ENCODE measurements around the gene GSTO1. TPM values are rescaled to one million over a fixed set of nuclear protein-coding genes. Genes with fewer than 3 reads are reported as not detected.

The GSTO1 gene
- total and polyA plus RNA-seq, 2 of the 13 experiments (the other 11 are each of a cell fraction or from before 2014, with no cell fraction given): 228 to 300 TPM

DNA sequence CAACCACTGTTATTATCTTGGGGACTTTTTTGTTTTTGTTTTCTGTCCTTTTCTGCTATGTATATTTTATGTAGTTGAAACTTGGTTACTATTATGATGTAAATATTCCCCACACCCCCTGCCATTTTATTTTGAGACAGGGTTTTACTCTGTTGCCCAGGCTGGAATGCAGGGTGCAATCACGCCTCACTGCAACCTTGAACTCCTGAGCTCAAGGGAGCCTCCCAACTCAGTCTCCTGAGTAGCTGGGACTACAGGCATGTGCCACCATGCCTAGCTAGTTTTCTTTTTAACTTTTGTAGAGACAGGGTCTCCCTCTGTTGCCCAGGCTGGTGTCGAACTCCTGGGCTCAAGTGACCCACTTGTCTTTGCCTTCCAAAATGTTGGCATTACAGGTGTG, 32.2 kb downstream of the GSTO1 start (continued):
- no peak for TF ChIP-seq CC2D1A (CRISPR knock-in tag; IDR thresholded peaks at IDR 0.05)
- TF ChIP-seq, protein P1, sequence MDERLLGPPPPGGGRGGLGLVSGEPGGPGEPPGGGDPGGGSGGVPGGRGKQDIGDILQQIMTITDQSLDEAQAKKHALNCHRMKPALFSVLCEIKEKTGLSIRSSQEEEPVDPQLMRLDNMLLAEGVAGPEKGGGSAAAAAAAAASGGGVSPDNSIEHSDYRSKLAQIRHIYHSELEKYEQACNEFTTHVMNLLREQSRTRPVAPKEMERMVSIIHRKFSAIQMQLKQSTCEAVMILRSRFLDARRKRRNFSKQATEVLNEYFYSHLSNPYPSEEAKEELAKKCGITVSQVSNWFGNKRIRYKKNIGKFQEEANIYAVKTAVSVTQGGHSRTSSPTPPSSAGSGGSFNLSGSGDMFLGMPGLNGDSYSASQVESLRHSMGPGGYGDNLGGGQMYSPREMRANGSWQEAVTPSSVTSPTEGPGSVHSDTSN (CRISPR knock-in tag; IDR thresholded peaks at IDR 0.05): no peak
- no peak for TF ChIP-seq SIX1 (CRISPR knock-in tag; IDR thresholded peaks at IDR 0.05; ENCODE audit: borderline replicate concordance)
- TF ChIP-seq SMARCE1 (IDR thresholded peaks at IDR 0.05; ENCODE audit: borderline replicate concordance): no peak
- TF ChIP-seq ZNF331 (CRISPR knock-in tag; IDR thresholded peaks at IDR 0.05): peak; percentile 23; the same call in 1 of the 2 replicates
- TF ChIP-seq ZMYM2 (CRISPR knock-in tag; IDR thresholded peaks at IDR 0.05): 0 out of 2 replicates have a peak, but pooled peaks have one; percentile 17
- TF ChIP-seq HDAC2 (CRISPR knock-in tag; IDR thresholded peaks at IDR 0.05): peak; percentile 55; the same call in 1 of the 2 replicates
- peak; percentile 90 for TF ChIP-seq SALL1 (CRISPR knock-in tag; IDR thresholded peaks at IDR 0.05)
- TF ChIP-seq EZH2 (conservative IDR thresholded peaks at IDR 0.05; ENCODE audit: low read depth, low read length): no peak
- TF ChIP-seq ZNF121 (CRISPR knock-in tag; IDR thresholded peaks at IDR 0.05): peak; percentile 95
- TF ChIP-seq ISL2 (CRISPR knock-in tag; IDR thresholded peaks at IDR 0.05): 0 out of 2 replicates have a peak, but pooled peaks have one; percentile 12
- 0 out of 2 replicates have a peak, but pooled peaks have one; percentile 30 for TF ChIP-seq DMAP1 (CRISPR knock-in tag; IDR thresholded peaks at IDR 0.05)
- no peak for TF ChIP-seq ZNF75D (CRISPR knock-in tag; IDR thresholded peaks at IDR 0.05; ENCODE audit: borderline replicate concordance)
- no peak for TF ChIP-seq ZNF629 (CRISPR knock-in tag; conservative IDR thresholded peaks at IDR 0.05)
- TF ChIP-seq, protein P2, sequence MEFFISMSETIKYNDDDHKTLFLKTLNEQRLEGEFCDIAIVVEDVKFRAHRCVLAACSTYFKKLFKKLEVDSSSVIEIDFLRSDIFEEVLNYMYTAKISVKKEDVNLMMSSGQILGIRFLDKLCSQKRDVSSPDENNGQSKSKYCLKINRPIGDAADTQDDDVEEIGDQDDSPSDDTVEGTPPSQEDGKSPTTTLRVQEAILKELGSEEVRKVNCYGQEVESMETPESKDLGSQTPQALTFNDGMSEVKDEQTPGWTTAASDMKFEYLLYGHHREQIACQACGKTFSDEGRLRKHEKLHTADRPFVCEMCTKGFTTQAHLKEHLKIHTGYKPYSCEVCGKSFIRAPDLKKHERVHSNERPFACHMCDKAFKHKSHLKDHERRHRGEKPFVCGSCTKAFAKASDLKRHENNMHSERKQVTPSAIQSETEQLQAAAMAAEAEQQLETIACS (CRISPR knock-in tag; IDR thresholded peaks at IDR 0.05): no peak
- no peak for TF ChIP-seq ZBTB7A (CRISPR knock-in tag; IDR thresholded peaks at IDR 0.05)
- TF ChIP-seq ZNF136 (CRISPR knock-in tag; IDR thresholded peaks at IDR 0.05; ENCODE audit: low read depth): no peak
- TF ChIP-seq, protein P3, sequence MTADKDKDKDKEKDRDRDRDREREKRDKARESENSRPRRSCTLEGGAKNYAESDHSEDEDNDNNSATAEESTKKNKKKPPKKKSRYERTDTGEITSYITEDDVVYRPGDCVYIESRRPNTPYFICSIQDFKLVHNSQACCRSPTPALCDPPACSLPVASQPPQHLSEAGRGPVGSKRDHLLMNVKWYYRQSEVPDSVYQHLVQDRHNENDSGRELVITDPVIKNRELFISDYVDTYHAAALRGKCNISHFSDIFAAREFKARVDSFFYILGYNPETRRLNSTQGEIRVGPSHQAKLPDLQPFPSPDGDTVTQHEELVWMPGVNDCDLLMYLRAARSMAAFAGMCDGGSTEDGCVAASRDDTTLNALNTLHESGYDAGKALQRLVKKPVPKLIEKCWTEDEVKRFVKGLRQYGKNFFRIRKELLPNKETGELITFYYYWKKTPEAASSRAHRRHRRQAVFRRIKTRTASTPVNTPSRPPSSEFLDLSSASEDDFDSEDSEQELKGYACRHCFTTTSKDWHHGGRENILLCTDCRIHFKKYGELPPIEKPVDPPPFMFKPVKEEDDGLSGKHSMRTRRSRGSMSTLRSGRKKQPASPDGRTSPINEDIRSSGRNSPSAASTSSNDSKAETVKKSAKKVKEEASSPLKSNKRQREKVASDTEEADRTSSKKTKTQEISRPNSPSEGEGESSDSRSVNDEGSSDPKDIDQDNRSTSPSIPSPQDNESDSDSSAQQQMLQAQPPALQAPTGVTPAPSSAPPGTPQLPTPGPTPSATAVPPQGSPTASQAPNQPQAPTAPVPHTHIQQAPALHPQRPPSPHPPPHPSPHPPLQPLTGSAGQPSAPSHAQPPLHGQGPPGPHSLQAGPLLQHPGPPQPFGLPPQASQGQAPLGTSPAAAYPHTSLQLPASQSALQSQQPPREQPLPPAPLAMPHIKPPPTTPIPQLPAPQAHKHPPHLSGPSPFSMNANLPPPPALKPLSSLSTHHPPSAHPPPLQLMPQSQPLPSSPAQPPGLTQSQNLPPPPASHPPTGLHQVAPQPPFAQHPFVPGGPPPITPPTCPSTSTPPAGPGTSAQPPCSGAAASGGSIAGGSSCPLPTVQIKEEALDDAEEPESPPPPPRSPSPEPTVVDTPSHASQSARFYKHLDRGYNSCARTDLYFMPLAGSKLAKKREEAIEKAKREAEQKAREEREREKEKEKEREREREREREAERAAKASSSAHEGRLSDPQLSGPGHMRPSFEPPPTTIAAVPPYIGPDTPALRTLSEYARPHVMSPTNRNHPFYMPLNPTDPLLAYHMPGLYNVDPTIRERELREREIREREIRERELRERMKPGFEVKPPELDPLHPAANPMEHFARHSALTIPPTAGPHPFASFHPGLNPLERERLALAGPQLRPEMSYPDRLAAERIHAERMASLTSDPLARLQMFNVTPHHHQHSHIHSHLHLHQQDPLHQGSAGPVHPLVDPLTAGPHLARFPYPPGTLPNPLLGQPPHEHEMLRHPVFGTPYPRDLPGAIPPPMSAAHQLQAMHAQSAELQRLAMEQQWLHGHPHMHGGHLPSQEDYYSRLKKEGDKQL (CRISPR knock-in tag; IDR thresholded peaks at IDR 0.05; ENCODE audit: low read depth): no peak
- no peak for TF ChIP-seq FOXK2 (IDR thresholded peaks at IDR 0.05)
- TF ChIP-seq PHF5A (CRISPR knock-in tag; IDR thresholded peaks at IDR 0.05; ENCODE audit: low read depth, unreplicated experiment): no peak
- TF ChIP-seq, protein P4, sequence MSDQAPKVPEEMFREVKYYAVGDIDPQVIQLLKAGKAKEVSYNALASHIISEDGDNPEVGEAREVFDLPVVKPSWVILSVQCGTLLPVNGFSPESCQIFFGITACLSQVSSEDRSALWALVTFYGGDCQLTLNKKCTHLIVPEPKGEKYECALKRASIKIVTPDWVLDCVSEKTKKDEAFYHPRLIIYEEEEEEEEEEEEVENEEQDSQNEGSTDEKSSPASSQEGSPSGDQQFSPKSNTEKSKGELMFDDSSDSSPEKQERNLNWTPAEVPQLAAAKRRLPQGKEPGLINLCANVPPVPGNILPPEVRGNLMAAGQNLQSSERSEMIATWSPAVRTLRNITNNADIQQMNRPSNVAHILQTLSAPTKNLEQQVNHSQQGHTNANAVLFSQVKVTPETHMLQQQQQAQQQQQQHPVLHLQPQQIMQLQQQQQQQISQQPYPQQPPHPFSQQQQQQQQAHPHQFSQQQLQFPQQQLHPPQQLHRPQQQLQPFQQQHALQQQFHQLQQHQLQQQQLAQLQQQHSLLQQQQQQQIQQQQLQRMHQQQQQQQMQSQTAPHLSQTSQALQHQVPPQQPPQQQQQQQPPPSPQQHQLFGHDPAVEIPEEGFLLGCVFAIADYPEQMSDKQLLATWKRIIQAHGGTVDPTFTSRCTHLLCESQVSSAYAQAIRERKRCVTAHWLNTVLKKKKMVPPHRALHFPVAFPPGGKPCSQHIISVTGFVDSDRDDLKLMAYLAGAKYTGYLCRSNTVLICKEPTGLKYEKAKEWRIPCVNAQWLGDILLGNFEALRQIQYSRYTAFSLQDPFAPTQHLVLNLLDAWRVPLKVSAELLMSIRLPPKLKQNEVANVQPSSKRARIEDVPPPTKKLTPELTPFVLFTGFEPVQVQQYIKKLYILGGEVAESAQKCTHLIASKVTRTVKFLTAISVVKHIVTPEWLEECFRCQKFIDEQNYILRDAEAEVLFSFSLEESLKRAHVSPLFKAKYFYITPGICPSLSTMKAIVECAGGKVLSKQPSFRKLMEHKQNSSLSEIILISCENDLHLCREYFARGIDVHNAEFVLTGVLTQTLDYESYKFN (CRISPR knock-in tag; conservative IDR thresholded peaks at IDR 0.05): peak; percentile 69
- peak; percentile 64 for TF ChIP-seq GATAD2A (CRISPR knock-in tag; IDR thresholded peaks at IDR 0.05)

All from HepG2 (cell line).